Left lobe of liver (tissue), 2 donors: ENCODE results near the gene PSMD6. TPM values are rescaled to one million over a fixed set of nuclear protein-coding genes. Genes with fewer than 3 reads are reported as not detected.

Experiments used
- ATAC-seq: fragments of 200-7000 bp; cut with Tn5 transposase; one replicate; pipeline ENCODE4 v1.9.1; 2020; ENCODE audit warnings: mild to moderate bottlenecking, moderate library complexity
- DNase-seq: peaks from one replicate; pipeline ENCODE4 v3.0.0-alpha.2; 2020; ENCODE audit warnings: low spot score
- total RNA-seq: library from RNA; stranded (reverse); gene quantifications from one replicate; pipeline ENCODE4 v1.2.1, GENCODE V29; 2021
- donor health status: DM: no; HTN: no; CAD: no; lungs with moderate emphysema.
- donor health status: DM: no; HTN: yes; CAD: no.

The PSMD6 gene
- 31.8 TPM for total RNA-seq

- ATAC-seq (peak; percentile 99), DNase-seq (peak; percentile 91)
Observed at GRCh38 chr3:64023187-64023860, at the start of gene PSMD6. PSMD6 (minus strand) TSS chr3:64023494; CDS start chr3:64023419, 75 bp downstream.

GRCh38 chr3:64072126-64072525 is 48.8 kb upstream of the PSMD6 start:
- ATAC-seq (no peak), DNase-seq (no peak)

DNA sequence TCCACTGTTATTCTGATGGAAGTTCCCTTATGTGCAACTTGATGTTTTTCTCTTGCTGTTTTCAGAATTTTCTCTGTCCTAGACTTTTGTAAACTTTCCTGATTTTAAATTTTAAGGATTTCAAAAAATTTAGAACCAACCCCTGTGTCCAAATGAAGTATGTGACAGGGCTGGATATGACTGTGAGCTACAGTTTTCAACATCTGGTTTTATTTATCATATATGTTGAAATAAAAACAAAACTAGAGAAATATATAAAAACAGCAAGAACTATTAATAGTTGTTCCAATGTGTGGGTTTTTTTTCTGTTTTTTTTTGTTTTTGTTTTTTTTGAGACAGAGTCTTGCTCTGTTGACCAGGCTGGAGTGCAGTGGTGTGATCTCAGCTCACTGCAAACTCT is 47.4 kb upstream of the PSMD6 start:
- ATAC-seq = no peak
- no peak for DNase-seq

DNA sequence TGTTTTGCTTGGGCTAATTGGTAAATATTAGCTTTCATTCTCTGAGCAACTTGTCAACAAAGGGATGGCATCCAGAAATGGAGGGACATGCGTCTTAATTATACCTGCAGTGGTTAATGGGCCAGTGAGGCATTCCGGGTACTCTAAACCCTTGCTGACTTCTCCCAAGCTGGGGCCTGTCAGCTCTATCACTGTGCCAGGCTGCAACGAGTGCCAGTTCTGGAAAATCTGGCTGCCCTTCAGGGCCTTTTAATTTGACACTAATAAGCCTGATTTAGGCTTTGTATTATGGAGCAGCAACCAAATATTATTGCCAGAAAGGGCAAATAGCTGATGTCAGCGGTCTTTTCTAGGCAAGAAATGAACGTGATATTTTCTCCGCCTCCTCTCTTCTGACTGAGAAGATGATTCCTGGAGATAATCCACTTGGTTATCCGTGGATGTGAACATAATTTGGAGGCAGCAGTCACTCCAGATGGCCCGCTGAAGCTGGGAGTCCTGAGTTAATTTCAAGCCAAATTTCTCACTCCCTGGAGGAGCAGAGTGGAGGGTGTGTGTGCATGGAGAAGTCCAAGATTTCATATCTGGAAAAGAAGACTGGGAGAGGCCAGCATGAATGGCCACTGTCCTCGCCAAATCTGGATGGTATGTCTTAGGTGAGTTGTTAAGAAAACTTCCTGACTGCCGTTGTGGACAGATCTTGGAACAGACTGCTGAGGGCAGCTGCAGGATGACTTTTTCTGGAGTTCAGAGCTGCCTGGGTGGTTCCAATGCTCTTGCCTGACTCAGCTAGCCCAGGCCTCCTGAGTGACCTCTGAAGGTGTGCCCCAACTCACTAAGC is 44.4 kb upstream of the PSMD6 start:
- DNase-seq (no peak), ATAC-seq (no peak)

- ATAC-seq (no peak), DNase-seq (no peak)
Observed at GRCh38 chr3:64064804-64065203, 41.5 kb upstream of the PSMD6 start.

DNA sequence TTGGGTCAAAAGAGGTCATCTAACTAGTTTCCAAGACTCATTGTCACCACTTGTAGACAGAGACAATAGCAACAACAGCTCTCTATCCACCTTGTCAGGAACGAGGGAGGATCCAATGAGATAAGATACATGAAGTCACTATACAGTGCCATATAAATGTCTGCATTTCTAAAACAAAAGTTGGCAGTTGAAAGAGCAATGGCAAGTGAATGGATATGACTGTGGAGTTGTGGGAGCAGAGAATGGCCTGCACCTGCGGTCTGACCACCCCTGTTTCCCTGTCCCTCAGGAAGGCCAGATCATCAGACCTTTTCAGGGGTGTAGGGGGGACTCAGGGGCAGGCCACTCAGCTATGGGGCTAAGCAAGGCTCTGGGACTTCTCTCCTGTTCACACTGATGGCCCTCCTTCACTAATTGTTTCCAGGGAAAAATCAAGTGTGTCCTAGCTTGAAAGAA is 40.7 kb upstream of the PSMD6 start:
- no peak for ATAC-seq
- no peak for DNase-seq

DNA sequence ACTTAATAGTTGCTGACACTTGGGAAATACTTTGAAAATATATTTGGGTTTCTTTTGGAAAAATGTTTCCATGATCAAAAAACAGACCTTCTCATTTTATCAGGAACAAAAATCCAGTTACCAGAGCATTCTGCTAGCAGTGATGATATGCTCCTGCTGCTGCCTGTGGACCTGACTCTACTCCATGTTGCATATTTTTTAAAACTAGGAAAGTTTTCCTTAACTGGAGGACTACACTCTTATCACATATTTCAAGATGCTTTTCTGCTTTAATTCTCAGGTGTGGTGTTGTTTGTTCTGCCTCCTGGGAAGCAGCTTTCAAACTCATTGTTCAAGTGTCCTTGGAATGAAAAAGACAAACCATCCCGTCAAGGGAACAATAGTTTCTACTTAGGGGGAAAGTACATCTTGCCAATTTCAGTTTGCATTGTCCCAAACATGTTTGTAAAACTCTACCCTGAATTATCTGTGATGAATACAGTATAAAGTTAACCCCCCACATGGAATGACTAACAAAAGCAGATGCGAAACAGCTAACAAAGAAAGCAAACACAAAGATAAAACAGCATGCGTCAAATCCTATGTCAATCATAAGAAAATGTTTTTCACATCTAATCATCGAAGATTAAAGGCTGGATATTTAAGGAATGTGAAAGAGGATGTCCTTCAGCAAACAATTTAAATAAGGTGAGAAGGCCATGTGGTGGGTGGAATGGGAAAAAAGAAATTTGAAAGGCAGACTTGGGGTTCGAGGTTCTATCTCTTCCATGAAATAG is 40.1 kb upstream of the PSMD6 start:
- no peak for ATAC-seq
- DNase-seq = no peak

DNA sequence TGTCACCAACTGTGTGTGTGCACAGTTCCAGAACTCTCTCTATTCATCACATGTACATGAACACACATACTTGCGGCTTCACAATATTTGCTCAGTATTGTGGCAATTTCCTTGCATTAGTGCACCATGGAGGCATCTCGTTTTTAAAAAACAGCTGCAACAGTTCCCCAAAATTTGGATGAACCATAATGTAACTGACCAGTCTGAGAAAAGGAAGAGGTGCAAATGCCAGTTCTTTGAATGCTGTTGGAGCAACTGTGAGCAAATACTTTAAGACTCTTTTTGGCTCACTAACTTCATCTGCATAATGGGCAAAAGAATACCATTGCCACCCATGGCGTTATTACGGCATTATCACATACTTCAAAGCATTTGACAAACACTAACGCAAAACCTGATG is 38.3 kb upstream of the PSMD6 start:
- DNase-seq = no peak
- ATAC-seq = no peak

GRCh38 chr3:64059484-64060175 is 36.3 kb upstream of the PSMD6 start:
- no peak for ATAC-seq
- no peak for DNase-seq

DNA sequence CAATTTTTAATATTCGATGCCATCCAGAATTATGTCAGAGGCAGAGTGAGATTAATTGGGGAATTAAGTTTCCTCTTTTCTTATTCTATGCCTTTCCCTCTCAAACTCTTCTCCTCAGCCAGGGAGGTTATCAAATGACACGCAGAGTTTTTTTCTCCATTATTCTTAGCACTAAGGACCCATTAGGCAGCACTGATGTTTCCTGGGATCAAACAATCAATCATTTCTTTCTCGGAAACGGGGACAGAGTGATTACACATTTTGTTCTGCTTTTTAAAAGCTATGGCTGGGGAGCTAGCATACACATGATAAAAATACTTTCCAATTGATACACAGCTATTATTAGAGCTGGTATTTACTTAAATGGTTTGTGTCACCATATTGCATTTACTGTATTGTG is 35.3 kb upstream of the PSMD6 start:
- ATAC-seq (no peak), DNase-seq (no peak)

DNA sequence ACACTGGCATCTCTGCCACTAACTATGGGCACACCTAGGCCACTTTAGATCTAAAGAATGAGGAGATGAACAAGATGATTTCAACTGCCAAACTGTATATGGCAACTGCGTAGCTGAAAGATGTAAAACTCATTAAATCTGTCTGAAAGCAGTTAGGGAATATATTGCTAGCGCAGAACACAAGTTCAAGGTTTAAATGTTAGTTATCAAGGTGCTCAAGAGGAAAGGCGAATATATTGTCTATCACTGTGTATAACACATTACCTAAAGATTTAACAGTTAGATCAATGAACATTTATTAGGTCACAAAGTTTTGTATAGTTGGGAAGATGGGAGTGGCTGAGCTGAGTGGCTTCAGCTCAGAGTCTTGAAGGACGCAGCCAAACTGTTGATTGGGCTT is 33.9 kb upstream of the PSMD6 start:
- ATAC-seq = no peak
- DNase-seq = no peak

DNA sequence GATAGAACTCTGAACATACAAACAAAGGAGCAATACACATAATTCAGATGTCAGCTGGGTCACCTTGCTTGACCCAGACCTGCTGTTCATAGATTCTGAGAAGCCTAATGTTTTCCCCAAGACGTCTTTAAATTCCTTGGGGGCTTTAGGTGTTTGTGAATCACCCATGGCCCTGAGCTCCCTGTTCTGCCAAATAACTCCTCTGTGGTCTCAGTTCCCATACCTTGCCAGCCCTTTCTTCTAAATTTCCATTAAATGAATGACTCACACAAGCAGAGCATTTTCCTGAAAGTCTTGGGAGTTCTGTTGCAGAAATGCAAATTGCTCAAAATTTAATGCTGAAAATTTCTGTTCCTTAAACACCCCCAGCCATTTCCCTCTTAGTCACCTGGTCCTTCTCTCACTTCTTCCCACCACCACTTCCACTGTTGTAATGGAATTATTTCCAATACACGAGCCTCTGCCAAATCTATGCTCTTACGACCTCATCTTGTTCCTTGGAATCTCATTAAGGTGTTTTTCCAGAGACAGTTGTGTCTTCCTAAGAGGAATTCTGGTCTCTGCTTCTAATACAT is 33.4 kb upstream of the PSMD6 start:
- DNase-seq (no peak), ATAC-seq (no peak)

GRCh38 chr3:64055076-64055475 is 31.8 kb upstream of the PSMD6 start:
- DNase-seq (no peak), ATAC-seq (no peak)

- DNase-seq = no peak
- no peak for ATAC-seq
Observed at GRCh38 chr3:64054488-64054887, 31.2 kb upstream of the PSMD6 start.

DNA sequence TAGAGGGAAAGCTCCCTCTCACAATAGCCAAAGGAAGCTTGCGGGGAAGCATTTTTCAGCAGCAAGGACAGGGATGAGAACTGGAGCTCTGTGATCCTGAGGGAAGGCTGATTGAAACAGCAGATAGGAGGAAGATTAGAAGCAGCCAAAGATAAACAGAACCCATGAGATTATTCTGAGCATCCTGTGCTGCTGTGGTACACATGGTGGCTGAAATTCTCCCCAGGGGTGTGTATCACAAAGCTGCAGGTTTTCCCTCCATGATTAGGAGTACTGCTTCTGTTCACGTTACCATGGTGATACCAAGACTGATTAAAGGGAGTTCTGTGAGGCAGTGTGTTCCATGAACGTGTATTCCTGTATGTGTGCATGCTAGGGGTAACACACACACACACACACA is 30.3 kb upstream of the PSMD6 start:
- ATAC-seq = no peak

DNA sequence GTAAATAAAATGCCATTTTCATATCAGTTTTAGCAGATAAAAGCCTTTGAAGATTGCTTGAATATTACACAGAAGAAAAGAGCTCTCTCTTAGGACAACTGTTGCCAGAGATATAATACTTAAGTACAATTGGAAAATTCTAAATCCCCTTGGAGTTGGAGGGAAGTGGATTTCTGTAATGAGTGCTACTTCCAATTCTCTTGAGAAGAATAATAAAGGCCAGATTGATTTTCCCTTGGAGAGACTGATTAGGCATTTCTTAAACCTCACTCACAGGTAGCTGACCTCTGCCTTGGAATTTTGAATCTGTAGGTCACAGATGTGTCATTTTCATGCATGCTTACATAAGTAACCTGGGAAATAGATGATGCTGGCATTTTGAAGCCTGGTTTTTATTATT is 29.8 kb upstream of the PSMD6 start:
- DNase-seq = no peak
- ATAC-seq = no peak

More for the DNA sequence above, 30.3 kb upstream of the PSMD6 start:
- no peak for DNase-seq

DNA sequence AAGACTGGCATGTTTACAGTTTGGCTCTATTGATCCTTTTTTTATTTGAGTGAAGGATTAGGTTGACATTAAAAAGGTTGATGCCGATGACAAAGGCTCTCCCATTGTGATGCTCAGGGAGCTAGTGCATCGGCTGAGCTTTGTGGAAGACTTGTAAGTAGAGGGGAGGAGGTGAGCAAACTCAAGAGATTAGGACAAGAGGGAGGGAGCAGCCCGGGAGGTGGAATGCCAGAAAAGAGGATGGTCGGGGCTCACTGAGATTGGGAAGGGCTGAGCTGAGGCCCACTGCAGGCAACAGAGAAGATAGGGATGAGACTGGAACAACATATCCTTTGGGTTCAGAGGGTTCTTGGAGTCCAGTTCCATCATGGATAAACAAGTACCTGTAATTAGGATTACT is 26.5 kb upstream of the PSMD6 start:
- ATAC-seq (no peak), DNase-seq (no peak)

GRCh38 chr3:64049136-64049535 is 25.8 kb upstream of the PSMD6 start:
- no peak for DNase-seq
- no peak for ATAC-seq

GRCh38 chr3:64048631-64049061 is 25.4 kb upstream of the PSMD6 start:
- DNase-seq (no peak), ATAC-seq (no peak)

DNA sequence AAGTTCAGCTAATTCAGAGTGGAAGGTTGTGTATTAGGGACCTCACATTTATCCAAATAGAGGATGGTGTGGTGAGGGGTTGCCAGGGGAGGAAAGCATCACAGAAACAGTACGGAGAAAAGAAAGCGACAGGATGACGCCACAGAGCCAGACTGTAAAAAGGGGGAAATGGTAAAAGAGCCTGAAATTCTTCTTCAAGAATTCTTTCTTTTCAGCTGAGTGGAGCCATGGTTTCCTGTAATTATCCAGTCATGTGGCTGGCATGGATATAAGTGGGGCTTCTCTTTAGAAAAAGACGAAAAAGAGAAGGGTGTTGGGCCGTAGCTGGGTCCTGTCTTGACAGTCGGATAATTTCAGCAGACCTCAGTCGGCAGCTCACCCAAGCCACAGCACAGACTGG is 24.5 kb upstream of the PSMD6 start:
- DNase-seq = no peak
- no peak for ATAC-seq
